Measurements from ENCODE around the gene PDS5B.

PDS5B gene

DNA sequence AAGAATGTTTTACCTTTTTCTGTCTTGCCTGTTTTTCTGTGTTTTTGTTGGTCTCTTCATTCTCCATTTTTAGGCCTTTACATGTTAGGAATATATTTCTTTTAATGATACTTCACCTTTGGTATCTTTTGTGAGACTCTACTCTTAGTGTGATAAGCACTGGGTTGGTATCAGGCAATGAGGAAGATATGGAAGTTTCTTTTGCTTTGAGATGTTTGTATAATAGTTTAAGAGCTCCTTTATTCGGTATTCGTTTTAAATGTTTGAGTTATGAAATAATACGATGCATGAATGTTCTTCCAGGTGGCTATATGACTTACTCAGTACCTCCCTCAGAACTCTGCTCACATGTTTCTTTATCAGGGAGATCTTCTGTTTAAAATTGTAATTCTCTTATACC lies 144.8 kb downstream of the PDS5B start:
- DNase-seq: no peak

DNA sequence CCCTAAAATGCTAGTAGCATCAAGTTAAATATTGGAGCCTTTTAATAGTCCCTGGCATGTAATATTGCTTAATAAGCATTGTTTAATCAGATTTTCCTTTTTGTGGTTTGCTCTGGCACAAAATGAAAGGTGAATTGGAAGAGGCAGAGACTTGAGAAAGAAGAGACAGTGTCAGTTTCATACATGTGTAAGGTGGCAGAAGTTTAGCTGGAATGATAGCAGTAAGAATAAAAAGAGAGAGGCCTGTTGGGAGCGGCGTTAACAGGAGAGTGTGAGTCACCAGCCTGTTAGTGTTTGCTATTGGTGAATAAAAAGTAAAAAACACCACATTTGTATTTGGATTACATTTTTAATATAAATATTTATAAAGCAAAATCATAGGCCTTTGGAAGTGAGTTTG lies 145.3 kb downstream of the PDS5B start:
- no peak for DNase-seq

- no peak for DNase-seq
Measured at GRCh38 chr13:32733690-32734089, 147.4 kb downstream of the PDS5B start.

GRCh38 chr13:32734511-32734910 lies 148.3 kb downstream of the PDS5B start:
- DNase-seq: no peak

- no peak for DNase-seq
Measured at GRCh38 chr13:32735859-32736258, 149.6 kb downstream of the PDS5B start.

DNA sequence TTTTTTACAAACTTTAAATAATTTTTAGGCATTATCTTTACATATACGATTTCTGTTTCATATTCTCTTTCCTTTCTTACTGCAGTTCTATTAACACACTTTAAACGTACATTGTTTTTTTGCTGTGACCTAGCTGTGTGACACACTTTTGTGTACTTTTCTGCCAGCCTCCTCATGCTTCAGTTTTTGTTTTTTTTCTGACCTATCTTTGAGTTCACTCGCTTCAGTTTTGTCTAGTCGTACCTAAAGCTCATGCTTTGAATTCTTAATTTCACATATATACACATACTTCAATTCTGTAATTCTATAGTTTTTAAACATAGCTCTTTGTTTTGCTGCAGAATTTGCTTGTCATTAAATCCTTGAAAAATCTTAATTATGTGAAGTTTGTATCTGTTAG lies 150.4 kb downstream of the PDS5B start:
- no peak for DNase-seq

DNA sequence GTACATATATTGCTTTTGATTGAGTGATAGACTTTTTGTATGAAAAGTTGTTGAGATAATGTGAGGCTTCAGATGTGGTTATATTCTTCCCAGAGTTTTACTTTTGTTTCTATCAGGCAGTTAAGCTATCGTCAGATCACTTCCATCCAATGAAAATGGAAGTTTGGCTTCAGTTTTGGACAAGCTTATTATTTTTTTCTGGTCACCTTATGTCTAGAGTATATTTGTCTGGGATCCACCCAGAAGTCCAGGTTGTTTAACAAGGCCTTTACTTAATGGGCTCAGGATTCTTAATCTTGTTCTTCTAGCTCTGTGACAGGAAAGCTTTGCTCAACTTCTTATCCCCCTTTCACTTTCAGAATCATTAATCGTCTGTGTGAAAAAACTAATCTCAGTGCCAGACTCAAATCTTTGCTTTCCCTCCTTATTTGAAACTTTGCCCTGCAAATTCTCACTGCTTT lies 150.9 kb downstream of the PDS5B start:
- no peak for DNase-seq

DNA sequence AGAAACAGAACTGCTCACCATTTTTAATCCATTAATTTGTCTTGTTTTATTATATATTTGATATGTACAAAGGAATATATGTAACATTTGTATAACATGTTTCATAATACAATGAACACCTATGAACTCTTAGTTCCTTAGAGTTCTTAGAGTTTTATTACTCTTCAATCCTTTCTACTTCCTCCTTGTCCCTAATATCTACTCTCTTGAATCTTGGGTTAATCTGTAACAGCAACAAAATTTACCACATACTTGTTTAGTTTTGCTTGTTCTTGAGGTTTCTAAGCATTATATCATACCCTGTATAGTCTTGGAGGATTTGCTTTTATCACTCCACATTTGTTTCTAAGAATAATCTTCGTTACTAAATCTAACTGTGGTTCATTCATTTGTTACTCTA lies 151.4 kb downstream of the PDS5B start:
- no peak for DNase-seq

- DNase-seq: no peak
Measured at GRCh38 chr13:32745509-32745908, 159.3 kb downstream of the PDS5B start.

DNA sequence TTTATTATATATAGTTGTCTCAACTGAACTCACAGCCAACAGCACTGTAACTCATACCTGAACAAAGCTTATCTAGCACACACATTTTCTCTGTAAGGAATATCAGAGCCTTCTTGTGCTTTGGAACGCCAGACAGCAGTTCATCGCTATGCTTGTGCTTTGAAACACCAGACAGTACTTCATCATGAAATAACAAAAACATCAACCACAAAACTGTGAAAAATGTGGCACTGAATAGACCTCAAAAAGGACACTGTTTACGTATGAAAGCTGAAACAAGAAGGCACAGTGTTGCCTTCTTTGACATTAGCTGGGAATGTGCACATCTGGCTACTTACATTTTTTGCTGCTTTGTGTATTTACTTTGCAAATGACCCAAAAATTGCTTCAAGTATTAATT lies 160.2 kb downstream of the PDS5B start:
- no peak for DNase-seq

DNA sequence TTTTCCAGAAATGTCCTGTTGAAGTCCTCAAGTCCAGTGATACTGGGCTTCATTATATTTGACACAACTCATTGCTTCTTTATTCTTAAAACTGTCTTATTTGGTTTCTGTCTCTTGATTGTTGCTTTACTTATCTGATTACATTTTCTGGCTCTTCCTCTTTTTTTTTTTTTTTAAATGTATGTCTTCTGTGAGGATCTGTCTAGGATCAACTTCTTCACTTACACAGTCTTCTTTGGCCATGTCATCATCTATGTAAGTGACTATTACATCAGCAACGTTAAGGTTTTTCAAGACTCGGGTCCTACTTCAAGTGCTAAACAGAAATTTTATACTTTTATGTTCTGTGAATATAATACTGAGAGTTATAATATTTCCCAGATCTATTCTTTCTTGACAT lies 162.1 kb downstream of the PDS5B start:
- DNase-seq: no peak

- DNase-seq: no peak
Measured at GRCh38 chr13:32751340-32751739, 165.1 kb downstream of the PDS5B start.

DNA sequence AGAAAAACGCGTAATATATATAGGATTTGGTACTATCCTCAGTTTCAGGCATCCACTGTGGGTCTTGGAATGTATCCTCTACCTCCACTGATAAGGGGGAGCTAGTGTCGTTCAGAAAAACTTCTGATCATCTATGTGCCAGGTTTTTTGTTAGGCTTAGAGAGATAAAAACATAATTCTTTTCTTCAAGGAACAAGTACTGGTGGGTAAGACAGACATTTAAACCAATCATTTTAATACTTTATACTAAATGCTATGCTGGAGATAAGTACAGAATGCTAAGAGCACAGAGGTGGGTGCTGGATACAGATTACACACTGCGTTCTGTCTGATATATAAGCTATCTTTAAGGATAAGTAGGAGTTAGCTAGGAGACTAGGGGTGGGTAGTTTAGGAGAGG lies 166.1 kb downstream of the PDS5B start:
- DNase-seq: no peak

DNA sequence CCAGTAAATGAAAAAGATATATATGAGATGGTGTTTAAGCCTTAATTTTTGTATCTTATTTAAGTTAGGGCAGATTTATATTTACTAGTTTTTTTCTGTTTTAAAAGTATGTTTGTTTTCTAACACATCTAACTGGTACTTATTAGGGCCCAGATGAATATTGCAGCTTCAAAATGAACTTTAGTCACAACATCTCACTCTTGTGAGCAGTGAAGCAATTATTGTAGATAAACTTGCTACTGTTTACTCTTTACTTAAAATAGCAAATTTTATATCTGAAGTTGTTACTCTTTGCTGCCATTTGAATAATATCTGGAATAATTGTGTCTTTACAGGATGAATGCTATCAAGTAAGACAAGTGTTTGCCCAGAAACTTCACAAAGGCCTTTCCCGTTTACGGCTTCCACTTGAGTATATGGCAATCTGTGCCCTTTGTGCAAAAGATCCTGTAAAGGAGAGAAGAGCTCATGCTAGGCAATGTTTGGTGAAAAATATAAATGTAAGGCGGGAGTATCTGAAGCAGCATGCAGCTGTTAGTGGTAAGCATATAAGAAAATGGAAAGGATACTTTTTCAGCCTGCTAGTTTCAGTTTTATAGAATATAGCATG lies 166.8 kb downstream of the PDS5B start:
- DNase-seq: no peak

- DNase-seq: no peak
Measured at GRCh38 chr13:32754179-32754578, 167.9 kb downstream of the PDS5B start.

GRCh38 chr13:32759152-32759551 lies 172.9 kb downstream of the PDS5B start:
- DNase-seq: no peak

GRCh38 chr13:32761472-32761871 lies 175.2 kb downstream of the PDS5B start:
- DNase-seq: no peak

DNA sequence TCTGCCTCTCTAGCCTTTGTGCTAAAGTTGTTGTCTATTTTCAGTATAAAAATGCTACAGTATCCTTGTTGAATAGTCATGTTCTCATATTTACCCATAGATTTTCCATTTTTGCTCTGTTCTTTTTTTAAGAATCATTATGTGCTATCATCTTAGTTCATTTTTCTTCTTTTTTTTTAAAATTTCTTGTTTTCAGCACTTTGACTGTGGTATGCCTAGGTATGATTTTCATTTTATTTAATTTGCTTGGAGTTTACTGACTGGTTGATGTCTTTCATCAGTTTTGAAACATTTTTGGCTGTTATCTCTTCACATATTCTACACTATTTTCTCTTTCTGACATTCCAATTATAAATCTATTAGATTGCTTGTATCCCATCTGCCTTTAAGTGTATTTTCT lies 192.9 kb downstream of the PDS5B start:
- DNase-seq: no peak

DNA sequence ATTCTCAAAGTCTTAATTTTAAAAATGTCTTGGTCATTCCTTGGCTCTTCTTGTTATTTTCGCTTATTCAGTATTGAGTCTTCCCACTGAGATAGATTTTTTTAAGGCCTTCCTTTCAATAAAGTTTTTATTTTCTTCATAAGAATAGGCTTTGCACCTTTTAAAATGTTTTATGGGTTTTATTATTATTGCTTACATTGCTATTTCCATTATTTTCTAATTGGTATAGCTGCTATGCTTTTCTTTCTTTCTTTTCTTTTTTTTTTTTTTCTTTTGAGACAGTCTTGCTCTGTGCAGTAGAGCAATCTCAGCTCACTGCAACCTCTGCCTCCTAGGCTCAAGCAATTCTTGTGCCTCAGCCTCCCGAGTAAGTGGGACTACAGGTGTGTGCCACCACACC lies 195.7 kb downstream of the PDS5B start:
- DNase-seq: no peak

DNA sequence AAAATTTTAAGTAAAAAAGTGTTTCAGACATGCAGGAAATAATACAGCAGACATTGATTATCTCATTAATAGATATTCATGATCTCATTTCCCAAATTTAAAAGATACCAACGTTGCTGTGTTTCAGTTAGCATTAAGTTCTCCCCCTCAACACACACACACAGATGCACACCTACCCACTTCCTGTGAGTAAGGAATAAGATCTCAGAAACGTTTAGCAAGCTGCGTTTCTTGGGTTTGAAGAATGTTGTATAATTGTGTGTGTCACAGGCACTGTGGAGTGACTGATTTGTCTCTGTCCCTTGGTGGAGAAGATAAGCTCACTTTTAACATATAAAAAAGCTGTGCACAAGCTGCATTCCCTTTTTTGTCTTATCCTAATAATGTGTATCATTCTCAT lies 196.8 kb downstream of the PDS5B start:
- DNase-seq: no peak

DNA sequence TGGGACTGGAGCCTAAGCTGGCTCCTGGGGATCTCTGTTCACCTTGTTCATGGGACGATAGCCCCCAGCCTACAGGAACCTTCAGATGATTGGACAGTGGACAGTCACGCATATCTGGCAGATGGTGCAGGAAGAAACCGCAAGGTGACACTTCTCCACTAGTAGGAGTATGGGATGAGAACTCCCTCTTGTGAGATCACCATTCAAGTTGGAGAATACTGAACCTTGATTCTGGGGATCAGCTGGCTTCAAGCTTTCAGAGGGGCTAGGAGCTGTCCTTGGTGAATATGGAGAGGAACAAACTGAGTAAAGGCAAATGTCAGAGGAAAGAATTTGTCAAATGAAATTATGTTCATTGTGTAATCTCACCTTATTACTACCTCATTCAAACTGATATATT lies 204.5 kb downstream of the PDS5B start:
- no peak for DNase-seq

- no peak for DNase-seq
Measured at GRCh38 chr13:32791545-32792172, 205.4 kb downstream of the PDS5B start.

DNA sequence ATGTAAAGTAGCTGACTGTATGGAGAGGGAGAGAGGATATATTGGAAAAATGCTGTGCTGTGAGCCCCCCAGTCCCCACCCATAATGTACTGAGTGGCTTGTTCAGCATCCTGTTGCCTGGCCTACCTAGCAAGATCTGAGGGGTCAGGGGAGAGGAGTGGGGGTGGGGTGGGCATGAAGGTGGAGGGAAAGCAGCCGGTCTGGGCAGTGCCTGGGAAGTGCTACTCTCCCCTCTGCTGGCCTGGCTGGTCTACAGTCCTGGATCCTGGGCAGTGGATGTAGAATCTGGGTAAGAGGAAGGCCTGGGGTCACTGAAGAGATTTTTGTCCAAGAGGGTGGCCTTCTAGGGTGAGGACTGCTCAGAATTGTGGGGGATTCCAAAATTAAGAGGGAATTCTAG lies 210.5 kb downstream of the PDS5B start:
- DNase-seq: no peak

- no peak for DNase-seq
Measured at GRCh38 chr13:32802159-32802558, 215.9 kb downstream of the PDS5B start.

GRCh38 chr13:32804673-32805230 lies 218.5 kb downstream of the PDS5B start:
- no peak for DNase-seq

Measured in RPMI8226 (cell line).